ENCODE results near the gene SH3PXD2A. TPM values are rescaled to one million over a fixed set of nuclear protein-coding genes. Genes with fewer than 3 reads are reported as not detected.
A peak's percentile ranks its signal among the peaks of the same experiment; 100 is the strongest.
"Not testable (repeated sequence)": the region's sequence is repeated elsewhere in the genome, so short reads cannot be mapped to it uniquely, and the experiment has no call there.

SH3PXD2A gene
- total RNA-seq, 1 donor from 2014 or later = 50.3 TPM

GRCh38 chr10:103621783-103622125 lies 233.6 kb downstream of the SH3PXD2A start:
- no peak for DNase-seq (ENCODE audit: low spot score)

- no peak for DNase-seq (ENCODE audit: low spot score)
Observed at GRCh38 chr10:103620891-103621782, 234.2 kb downstream of the SH3PXD2A start.

- DNase-seq (ENCODE audit: low spot score) = no peak
Observed at GRCh38 chr10:103620352-103620740, 235.0 kb downstream of the SH3PXD2A start.

- no peak for DNase-seq (ENCODE audit: low spot score)
Observed at GRCh38 chr10:103619424-103620351, 235.7 kb downstream of the SH3PXD2A start.

GRCh38 chr10:103618575-103619423 lies 236.6 kb downstream of the SH3PXD2A start:
- peak; percentile 75 for DNase-seq (ENCODE audit: low spot score)

- no peak for DNase-seq (ENCODE audit: low spot score)
Observed at GRCh38 chr10:103617602-103618385, 237.6 kb downstream of the SH3PXD2A start.

- DNase-seq (ENCODE audit: low spot score) = peak; percentile 76
Observed at GRCh38 chr10:103616705-103617601, 238.4 kb downstream of the SH3PXD2A start.

GRCh38 chr10:103614306-103615158 lies 240.8 kb downstream of the SH3PXD2A start:
- DNase-seq (ENCODE audit: low spot score) = no peak

- DNase-seq (ENCODE audit: low spot score) = no peak
Observed at GRCh38 chr10:103613616-103614015, 241.8 kb downstream of the SH3PXD2A start.

GRCh38 chr10:103612462-103613365 lies 242.7 kb downstream of the SH3PXD2A start:
- DNase-seq (ENCODE audit: low spot score) = no peak

- no peak for DNase-seq (ENCODE audit: low spot score)
Observed at GRCh38 chr10:103610921-103611511, 244.4 kb downstream of the SH3PXD2A start.

- no peak for DNase-seq (ENCODE audit: low spot score)
Observed at GRCh38 chr10:103610083-103610472, 245.3 kb downstream of the SH3PXD2A start.

- DNase-seq (ENCODE audit: low spot score) = no peak
Observed at GRCh38 chr10:103609231-103610082, 245.9 kb downstream of the SH3PXD2A start.

GRCh38 chr10:103608056-103608455 lies 247.3 kb downstream of the SH3PXD2A start:
- DNase-seq (ENCODE audit: low spot score) = not testable (repeated sequence)

GRCh38 chr10:103607051-103607450 lies 248.3 kb downstream of the SH3PXD2A start:
- not testable (repeated sequence) for DNase-seq (ENCODE audit: low spot score)

GRCh38 chr10:103606097-103606438 lies 249.3 kb downstream of the SH3PXD2A start:
- not testable (repeated sequence) for DNase-seq (ENCODE audit: low spot score)
